HUDEP-2 (cell line): ENCODE measurements around the gene TMEM147.

ENCODE experiments used
- DNase-seq, 76 experiments: peaks; one replicate each; lab custom pipeline; 2025; ENCODE audit not compliant: unreplicated experiment in 76 of 76; lab: John Stamatoyannopoulos, UW

TMEM147 gene

GRCh38 chr19:35544110-35544802, 1.2 kb upstream of the TMEM147 start:
- peak in 2 of 76 experiments; percentile 16 to 24 for DNase-seq

GRCh38 chr19:35545855-35546381, 492 bp downstream of the TMEM147 start:
- DNase-seq, result peak in 43 of 76 experiments; percentile 21 to 70 (median 47)

GRCh38 chr19:35546532-35546931, 1.1 kb downstream of the TMEM147 start:
- no peak for DNase-seq

GRCh38 chr19:35549174-35549788, 3.9 kb downstream of the TMEM147 start:
- peak in 58 of 76 experiments; percentile 16 to 72 (median 48) for DNase-seq

- no peak for DNase-seq
These were observed 4.6 kb downstream of the TMEM147 start for GRCh38 chr19:35549879-35550523.

- no peak for DNase-seq
These were observed 5.8 kb downstream of the TMEM147 start for GRCh38 chr19:35551091-35551810.

- no peak for DNase-seq
These were observed 7.3 kb downstream of the TMEM147 start for GRCh38 chr19:35552534-35553384.

- DNase-seq, result no peak
These were observed 8.1 kb downstream of the TMEM147 start for GRCh38 chr19:35553385-35554000.

- no peak for DNase-seq
These were observed 8.7 kb downstream of the TMEM147 start for GRCh38 chr19:35554076-35554475.

GRCh38 chr19:35555301-35556005, 10.0 kb downstream of the TMEM147 start:
- DNase-seq, result peak in 16 of 76 experiments; percentile 9 to 48 (median 20)

GRCh38 chr19:35556025-35556590, 10.7 kb downstream of the TMEM147 start:
- no peak for DNase-seq

GRCh38 chr19:35556846-35557538, 11.6 kb downstream of the TMEM147 start:
- no peak for DNase-seq

- peak in 23 of 76 experiments; percentile 15 to 59 (median 33) for DNase-seq
These were observed 12.3 kb downstream of the TMEM147 start for GRCh38 chr19:35557539-35558399.

GRCh38 chr19:35558400-35559280, 13.2 kb downstream of the TMEM147 start:
- no peak for DNase-seq

GRCh38 chr19:35559281-35559659, 13.8 kb downstream of the TMEM147 start:
- no peak for DNase-seq

- DNase-seq, result no peak
These were observed 14.4 kb downstream of the TMEM147 start for GRCh38 chr19:35559781-35560180.
